ENCODE data around the gene AGPAT1.

Gene AGPAT1

DNA sequence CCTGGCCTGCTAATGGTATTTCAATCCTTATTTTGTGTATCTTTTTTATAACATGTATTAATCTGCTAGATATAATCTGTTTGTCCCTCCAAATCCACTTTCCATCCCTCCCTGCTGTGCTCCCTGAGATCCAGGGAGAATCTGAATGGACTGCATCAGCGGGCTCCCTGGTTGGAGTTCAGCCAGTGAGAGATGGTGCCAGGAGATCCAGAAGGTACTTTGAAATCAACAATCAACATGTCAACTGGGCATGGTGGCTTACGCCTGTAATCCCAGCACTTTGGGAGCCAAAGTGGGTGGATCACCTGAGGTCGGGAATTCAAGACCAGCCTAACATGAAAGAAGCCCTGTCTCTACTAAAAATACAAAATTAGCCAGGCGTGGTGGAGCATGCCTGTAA lies 52.2 kb downstream of the AGPAT1 start:
- no peaks in the 10 kb centered on the region for H3K27me3 ChIP-seq (ENCODE audit: control insufficient read depth, insufficient read depth, low read length)
- H3K4me3 ChIP-seq (ENCODE audit: low read depth, low read length), result no peak overlapping the region
- peaks cover 54% of the 10 kb centered on the region for H3K36me3 ChIP-seq (ENCODE audit: control insufficient read depth, insufficient read depth, low read length)
- no peak overlapping the region for H3K27ac ChIP-seq (ENCODE audit: low read depth, low read length)
- no peaks in the 10 kb centered on the region for H3K9me3 ChIP-seq (ENCODE audit: control insufficient read depth, insufficient read depth, low read length)
- peaks cover 12% of the 10 kb centered on the region for H3K4me1 ChIP-seq (ENCODE audit: control insufficient read depth, insufficient read depth, low read length)
- H3K9ac ChIP-seq (ENCODE audit: low read depth, low read length), result no peak overlapping the region

GRCh38 chr6:32120573-32121059 lies 55.3 kb downstream of the AGPAT1 start:
- H3K9ac ChIP-seq (ENCODE audit: low read depth, low read length), result no peak overlapping the region
- H3K9me3 ChIP-seq (ENCODE audit: control insufficient read depth, insufficient read depth, low read length), result no peaks in the 10 kb centered on the region
- peaks cover 74% of the 10 kb centered on the region for H3K36me3 ChIP-seq (ENCODE audit: control insufficient read depth, insufficient read depth, low read length)

GRCh38 chr6:32118782-32119628 lies 56.9 kb downstream of the AGPAT1 start:
- Histone ChIP-seq H3K27me3 (ENCODE audit: control insufficient read depth, insufficient read depth, low read length) (no peaks in the 10 kb centered on the region), H3K4me3 (ENCODE audit: low read depth, low read length) (no peak overlapping the region), H3K4me1 (ENCODE audit: control insufficient read depth, insufficient read depth, low read length) (0 out of 2 replicates have a peak, but pooled peaks cover 3% of the 10 kb centered on the region), H3K9ac (ENCODE audit: low read depth, low read length) (no peak overlapping the region), H3K27ac (ENCODE audit: low read depth, low read length) (no peak overlapping the region), H3K9me3 (ENCODE audit: control insufficient read depth, insufficient read depth, low read length) (no peaks in the 10 kb centered on the region), H3K36me3 (ENCODE audit: control insufficient read depth, insufficient read depth, low read length) (peaks cover 70% of the 10 kb centered on the region)

More at GRCh38 chr6:32120573-32121059, 55.3 kb downstream of the AGPAT1 start:
- H3K27me3 ChIP-seq (ENCODE audit: control insufficient read depth, insufficient read depth, low read length), result no peaks in the 10 kb centered on the region
- no peak overlapping the region for H3K4me3 ChIP-seq (ENCODE audit: low read depth, low read length)
- H3K4me1 ChIP-seq (ENCODE audit: control insufficient read depth, insufficient read depth, low read length), result 0 out of 2 replicates have a peak, but pooled peaks cover 3% of the 10 kb centered on the region
- no peak overlapping the region for H3K27ac ChIP-seq (ENCODE audit: low read depth, low read length)

All from HUES48 (cell line).